Fibroblast of pulmonary artery (primary cell): ENCODE results near the gene FOXP1.
A peak's percentile ranks its signal among the peaks of the same experiment; 100 is the strongest.

Source experiments
- DNase-seq: peaks from one replicate; pipeline ENCODE4 v3.0.0-alpha.2; 2010; ENCODE audit warnings: low read depth
- H3K4me3 ChIP-seq: replicated peaks from 2 replicates; pipeline ENCODE4 v1.5.1; 2011; ENCODE audit warnings: low read depth, mild to moderate bottlenecking, control low read depth, low read length, moderate library complexity
- TF ChIP-seq, protein P1 (sequence below): IDR thresholded peaks from 2 replicates; pipeline ENCODE4 v1.5.1; 2011; ENCODE audit warnings: mild to moderate bottlenecking, control low read depth, low read length, inconsistent platforms; ENCODE audit errors: missing control alignments

FOXP1 gene

GRCh38 chr3:71395470-71395869 lies 188.1 kb downstream of the FOXP1 start:
- H3K4me3 ChIP-seq = no peak overlapping the region
- DNase-seq = no peak

DNA sequence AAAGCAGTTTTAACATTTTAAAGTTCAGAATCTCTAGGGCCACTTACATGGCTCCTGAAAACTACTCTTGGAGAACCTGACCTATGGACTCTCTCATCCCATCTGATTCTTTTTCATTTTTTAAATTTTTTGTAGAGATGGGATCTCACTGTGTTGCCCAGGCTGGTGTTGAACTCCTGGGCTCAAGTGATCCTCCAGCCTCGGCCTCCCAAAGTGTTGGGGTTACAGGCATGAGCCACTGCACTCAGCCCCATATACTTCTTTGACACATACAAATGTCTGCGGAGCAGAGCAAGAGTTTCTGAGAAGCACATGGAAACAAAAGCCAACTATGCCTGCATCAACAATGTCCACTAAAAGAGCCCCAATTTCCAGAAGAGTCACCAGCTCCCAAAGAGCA lies 189.8 kb downstream of the FOXP1 start:
- DNase-seq = no peak
- TF ChIP-seq, protein P1, sequence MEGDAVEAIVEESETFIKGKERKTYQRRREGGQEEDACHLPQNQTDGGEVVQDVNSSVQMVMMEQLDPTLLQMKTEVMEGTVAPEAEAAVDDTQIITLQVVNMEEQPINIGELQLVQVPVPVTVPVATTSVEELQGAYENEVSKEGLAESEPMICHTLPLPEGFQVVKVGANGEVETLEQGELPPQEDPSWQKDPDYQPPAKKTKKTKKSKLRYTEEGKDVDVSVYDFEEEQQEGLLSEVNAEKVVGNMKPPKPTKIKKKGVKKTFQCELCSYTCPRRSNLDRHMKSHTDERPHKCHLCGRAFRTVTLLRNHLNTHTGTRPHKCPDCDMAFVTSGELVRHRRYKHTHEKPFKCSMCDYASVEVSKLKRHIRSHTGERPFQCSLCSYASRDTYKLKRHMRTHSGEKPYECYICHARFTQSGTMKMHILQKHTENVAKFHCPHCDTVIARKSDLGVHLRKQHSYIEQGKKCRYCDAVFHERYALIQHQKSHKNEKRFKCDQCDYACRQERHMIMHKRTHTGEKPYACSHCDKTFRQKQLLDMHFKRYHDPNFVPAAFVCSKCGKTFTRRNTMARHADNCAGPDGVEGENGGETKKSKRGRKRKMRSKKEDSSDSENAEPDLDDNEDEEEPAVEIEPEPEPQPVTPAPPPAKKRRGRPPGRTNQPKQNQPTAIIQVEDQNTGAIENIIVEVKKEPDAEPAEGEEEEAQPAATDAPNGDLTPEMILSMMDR = no peak
- H3K4me3 ChIP-seq = no peak overlapping the region

More at GRCh38 chr3:71395470-71395869, 188.1 kb downstream of the FOXP1 start:
- TF ChIP-seq, protein P1 = no peak

GRCh38 chr3:71393093-71393492 lies 190.4 kb downstream of the FOXP1 start:
- TF ChIP-seq, protein P1 = no peak
- no peak overlapping the region for H3K4me3 ChIP-seq
- no peak for DNase-seq

GRCh38 chr3:71392251-71392650 lies 191.3 kb downstream of the FOXP1 start:
- H3K4me3 ChIP-seq = no peak overlapping the region
- DNase-seq = no peak
- TF ChIP-seq, protein P1 = no peak

- TF ChIP-seq, protein P1 = no peak
- no peak overlapping the region for H3K4me3 ChIP-seq
- no peak for DNase-seq
Measured at GRCh38 chr3:71391361-71391760, 192.2 kb downstream of the FOXP1 start.

DNA sequence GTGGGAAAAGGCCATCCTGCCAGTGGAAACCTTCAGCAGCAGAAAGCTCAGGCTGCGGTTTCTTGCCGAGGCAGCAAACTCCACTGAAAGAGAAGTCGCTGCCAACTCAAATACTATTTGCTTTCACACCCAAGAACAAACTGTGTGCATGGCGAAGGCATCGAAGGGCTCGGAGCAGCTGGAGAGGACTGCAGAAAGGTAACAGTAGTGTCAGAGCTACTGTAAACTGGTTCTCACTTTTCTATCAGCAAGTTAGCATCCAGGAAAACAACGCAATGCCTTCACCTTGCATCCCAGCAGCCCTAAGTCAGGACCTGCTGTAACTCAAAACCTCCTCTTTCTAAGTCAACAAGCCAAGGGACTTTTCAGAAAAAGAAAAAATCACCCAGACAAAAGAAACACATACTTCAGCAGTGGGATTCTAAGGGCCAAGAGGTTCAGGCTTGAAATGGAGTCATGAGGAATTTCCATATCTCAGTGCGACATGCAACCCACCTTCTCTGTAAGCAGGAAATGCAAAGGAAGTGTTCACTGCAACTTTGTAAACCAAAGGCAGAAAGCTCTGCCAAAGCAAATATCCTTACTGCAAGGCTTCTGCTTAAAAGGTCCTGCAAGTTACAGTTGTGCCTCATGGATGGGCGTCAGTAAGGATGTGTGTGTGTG lies 193.5 kb downstream of the FOXP1 start:
- TF ChIP-seq, protein P1 = no peak
- DNase-seq = peak; percentile 67

DNA sequence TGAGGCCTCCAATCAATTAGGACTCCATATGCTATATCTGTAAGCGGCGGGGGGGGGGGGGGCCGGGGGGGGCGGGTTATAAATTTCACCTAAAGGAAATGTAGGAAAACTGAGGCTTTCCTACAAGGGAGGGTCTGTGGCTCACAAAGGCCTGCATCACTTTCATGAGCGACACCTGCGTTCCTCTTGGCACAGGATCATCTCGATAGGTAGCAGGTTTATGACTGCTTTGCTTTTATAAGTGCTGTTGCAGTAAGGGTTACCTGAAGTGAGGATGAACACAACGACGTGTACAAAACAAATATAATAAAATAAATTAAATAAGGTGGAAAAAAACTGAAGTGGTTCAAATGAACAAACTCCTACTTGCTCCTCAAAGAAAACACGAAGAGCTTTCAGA lies 194.3 kb downstream of the FOXP1 start:
- no peak for DNase-seq
- TF ChIP-seq, protein P1 = no peak
- no peak overlapping the region for H3K4me3 ChIP-seq

More for the DNA sequence above, 193.5 kb downstream of the FOXP1 start:
- H3K4me3 ChIP-seq = peak overlapping the region; percentile 8
